Fibroblast of the aortic adventitia (primary cell): ENCODE results near the gene PROSER3. TPM values are rescaled to one million over a fixed set of nuclear protein-coding genes. Genes with fewer than 3 reads are reported as not detected.
A peak's percentile ranks its signal among the peaks of the same experiment; 100 is the strongest.

Experiments
- DNase-seq: peaks from one replicate; pipeline ENCODE4 v3.0.0-alpha.2; 2010; ENCODE audit warnings: low read depth
- H3K4me3 ChIP-seq: 2 replicates; pipeline ENCODE4 v1.5.1; 2011; ENCODE audit warnings: low read depth, mild to moderate bottlenecking, control low read depth, low read length, moderate library complexity
- CTCF ChIP-seq: IDR thresholded peaks from 2 replicates; pipeline ENCODE4 v1.5.1; 2011; ENCODE audit warnings: mild to moderate bottlenecking, low read length, control low read depth, inconsistent platforms; ENCODE audit not compliant: insufficient read depth
- total RNA-seq: library from RNA; depleted of rRNA; stranded (reverse); fragments of >200 nt; gene quantifications from 2 replicates; pipeline ENCODE4 v1.2.3, GENCODE V29; 2012; ENCODE audit warnings: low replicate concordance

The PROSER3 gene
- total RNA-seq, 1 donor: 10.8 TPM

GRCh38 chr19:35742121-35742724, 15.8 kb upstream of the PROSER3 start, which contains the start of gene IGFLR1:
TSS of gene IGFLR1 (minus strand) at chr19:35742452. CDS start at chr19:35741180, 1,272 bp downstream.
- TF ChIP-seq CTCF: no peak
- H3K4me3 ChIP-seq: no peak within 1 kb of the TSS
- no peak for DNase-seq

- no peak overlapping the region for H3K4me3 ChIP-seq
- DNase-seq: no peak
- no peak for TF ChIP-seq CTCF
These were observed 14.1 kb upstream of the PROSER3 start for GRCh38 chr19:35743640-35744429.

- TF ChIP-seq CTCF: peak; percentile 54
- peak; percentile 95 for DNase-seq
- H3K4me3 ChIP-seq: peak overlapping the region; percentile 81
These were observed 13.3 kb upstream of the PROSER3 start for GRCh38 chr19:35744430-35745327.

- TF ChIP-seq CTCF: no peak
- DNase-seq: peak; percentile 100
- peak within 1 kb of the TSS; percentile 81 for H3K4me3 ChIP-seq
These were observed 12.5 kb upstream of the PROSER3 start, which contains the start of the genes PSENEN and U2AF1L4 for GRCh38 chr19:35745328-35746086. TSS of gene PSENEN (plus strand) at chr19:35745651. CDS start at chr19:35745931, 280 bp downstream. TSS of gene U2AF1L4 (minus strand) at chr19:35745418. CDS start at chr19:35745391, 27 bp downstream.

- no peak for DNase-seq
- no peak for TF ChIP-seq CTCF
- H3K4me3 ChIP-seq: peak overlapping the region; percentile 66
These were observed 11.9 kb upstream of the PROSER3 start for GRCh38 chr19:35746087-35746462.

GRCh38 chr19:35746531-35746930, 11.4 kb upstream of the PROSER3 start:
- no peak for TF ChIP-seq CTCF
- DNase-seq: no peak
- peak overlapping the region; percentile 66 for H3K4me3 ChIP-seq
